K562 (cell line): Measurements from ENCODE around the gene FTSJ3. TPM values are rescaled to one million over a fixed set of nuclear protein-coding genes. Genes with fewer than 3 reads are reported as not detected.

Experiments
- COPS2 ChIP-seq: fragments of 450-650 bp; conservative IDR thresholded peaks from 2 replicates; pipeline ENCODE4 v1.6.1; 2016; ENCODE audit warnings: mild to moderate bottlenecking, moderate library complexity
- FOXK1 ChIP-seq: sonication (generic); formaldehyde crosslinking; IDR thresholded peaks from 2 replicates; pipeline ENCODE4 v1.8.0; 2022; ENCODE audit warnings: missing genetic modification reagents, mild to moderate bottlenecking, borderline replicate concordance
- MAZ ChIP-seq, 2 experiments: fragments of 450-650 bp in 1 of 2; sonication (generic) in 1 of 2; formaldehyde crosslinking; IDR thresholded peaks in 1 of 2; conservative IDR thresholded peaks in 1 of 2; 2 replicates each; pipeline versions ENCODE4 v1.4.0 to v1.5.0; 2020; ENCODE audit warnings: mild to moderate bottlenecking in 1 of 2, missing genetic modification reagents in 1 of 2
- MTA2 ChIP-seq: fragments of 450-650 bp; IDR thresholded peaks from 2 replicates; pipeline ENCODE4 v1.6.1; 2016; ENCODE audit warnings: low read depth
- NELFE ChIP-seq: IDR thresholded peaks from 2 replicates; pipeline ENCODE4 v1.6.1; 2011; ENCODE audit warnings: mild to moderate bottlenecking; ENCODE audit not compliant: insufficient read depth, insufficient read length
- NFRKB ChIP-seq: fragments of 450-650 bp; IDR thresholded peaks from 2 replicates; pipeline ENCODE4 v1.6.1; 2016; ENCODE audit warnings: low read depth
- POLR2AphosphoS5 ChIP-seq: IDR thresholded peaks from 2 replicates; pipeline ENCODE4 v1.6.1; 2011; ENCODE audit warnings: mild to moderate bottlenecking, low read depth, low read length, moderate library complexity; ENCODE audit not compliant: control insufficient read depth, insufficient read depth
- RBM14 ChIP-seq: fragments of 200-400 bp; formaldehyde crosslinking; IDR thresholded peaks from 2 replicates; pipeline ENCODE4 v1.6.1; 2018; ENCODE audit warnings: low read depth, mild to moderate bottlenecking, low read length, moderate library complexity, borderline replicate concordance; ENCODE audit not compliant: insufficient read depth
- SMARCB1 ChIP-seq: IDR thresholded peaks from 2 replicates; pipeline ENCODE4 v1.6.1; 2011; ENCODE audit warnings: improper control_type of control experiment, low read depth; ENCODE audit not compliant: insufficient read length
- SMARCE1 ChIP-seq: fragments of 450-650 bp; IDR thresholded peaks from 2 replicates; pipeline ENCODE4 v1.7.1; 2016; ENCODE audit warnings: mild to moderate bottlenecking
- SRSF9 ChIP-seq: fragments of 200-400 bp; formaldehyde crosslinking; IDR thresholded peaks from 2 replicates; pipeline ENCODE4 v1.6.1; 2017; ENCODE audit warnings: low read depth, low read length, borderline replicate concordance
- THRAP3 ChIP-seq: fragments of 450-650 bp; IDR thresholded peaks from 2 replicates; pipeline ENCODE4 v1.6.1; 2016; ENCODE audit warnings: mild to moderate bottlenecking, inconsistent platforms, borderline replicate concordance
- ZBED1 ChIP-seq: IDR thresholded peaks from 2 replicates; pipeline ENCODE4 v1.6.1; 2014
- ZFP1 ChIP-seq: fragments of 450-650 bp; formaldehyde crosslinking; IDR thresholded peaks from 2 replicates; pipeline ENCODE4 v1.4.0; 2020; ENCODE audit warnings: mild to moderate bottlenecking, mixed read lengths
- ZKSCAN3 ChIP-seq: fragments of 250-450 bp; sonication (Bioruptor Pico); IDR thresholded peaks from 2 replicates; pipeline ENCODE4 v1.4.0; 2020
- ZNF324 ChIP-seq: fragments of 250-450 bp; sonication (Bioruptor Pico); IDR thresholded peaks from 2 replicates; pipeline ENCODE4 v1.4.0; 2020; ENCODE audit warnings: mild to moderate bottlenecking
- polyA plus RNA-seq, 8 experiments: library from polyadenylated mRNA; depleted of rRNA in 4 of 8; stranded (reverse) in 5 of 8; unstranded in 3 of 8; fragments of >200 nt; fragmentation: Nextera tagmentation in 2 of 8; fragmentation: Illumina TruSeq in 1 of 8; extraction: Ambion mirVana in 2 of 8; extraction: Trizol in 1 of 8; gene quantifications; 2 replicates each; pipeline versions ENCODE4 v1.2.1 to v1.2.3, GENCODE V29; 2011 to 2014; ENCODE audit warnings: inconsistent platforms in 1 of 8, missing spikeins in 1 of 8
- total RNA-seq, 7 experiments: library from RNA; depleted of rRNA in 6 of 7; stranded (reverse); fragments of >200 nt in 6 of 7; fragmentation: Illumina TruSeq in 2 of 7; extraction: Trizol in 2 of 7; gene quantifications; 2 replicates each; pipeline versions ENCODE4 v1.2.1 to v1.2.3, GENCODE V29; 2011 to 2021; ENCODE audit warnings: low replicate concordance in 1 of 7
- TF ChIP-seq, protein P1 (sequence below), 2 experiments: IDR thresholded peaks in 1 of 2; conservative IDR thresholded peaks in 1 of 2; 2 replicates each; pipeline ENCODE4 v1.6.1; 2016; ENCODE audit warnings: low read depth in 2 of 2, mild to moderate bottlenecking in 1 of 2, missing compliant biosample characterization in 1 of 2, missing genetic modification characterization in 1 of 2, moderate library complexity in 1 of 2
- TF ChIP-seq, protein P2 (sequence below): sonication (generic); formaldehyde crosslinking; IDR thresholded peaks from 2 replicates; pipeline ENCODE4 v1.8.1; 2023; ENCODE audit warnings: missing genetic modification reagents, mild to moderate bottlenecking, borderline replicate concordance
- TF ChIP-seq, protein P3 (sequence below): sonication (generic); formaldehyde crosslinking; IDR thresholded peaks from 2 replicates; pipeline ENCODE4 v1.8.1; 2022; ENCODE audit warnings: missing genetic modification reagents

FTSJ3 gene
- total and polyA plus RNA-seq, 9 of the 15 experiments (the other 6 are each of a cell fraction or from before 2014, with no cell fraction given) = 18.0 to 65.6 (median 52.4) TPM

DNA sequence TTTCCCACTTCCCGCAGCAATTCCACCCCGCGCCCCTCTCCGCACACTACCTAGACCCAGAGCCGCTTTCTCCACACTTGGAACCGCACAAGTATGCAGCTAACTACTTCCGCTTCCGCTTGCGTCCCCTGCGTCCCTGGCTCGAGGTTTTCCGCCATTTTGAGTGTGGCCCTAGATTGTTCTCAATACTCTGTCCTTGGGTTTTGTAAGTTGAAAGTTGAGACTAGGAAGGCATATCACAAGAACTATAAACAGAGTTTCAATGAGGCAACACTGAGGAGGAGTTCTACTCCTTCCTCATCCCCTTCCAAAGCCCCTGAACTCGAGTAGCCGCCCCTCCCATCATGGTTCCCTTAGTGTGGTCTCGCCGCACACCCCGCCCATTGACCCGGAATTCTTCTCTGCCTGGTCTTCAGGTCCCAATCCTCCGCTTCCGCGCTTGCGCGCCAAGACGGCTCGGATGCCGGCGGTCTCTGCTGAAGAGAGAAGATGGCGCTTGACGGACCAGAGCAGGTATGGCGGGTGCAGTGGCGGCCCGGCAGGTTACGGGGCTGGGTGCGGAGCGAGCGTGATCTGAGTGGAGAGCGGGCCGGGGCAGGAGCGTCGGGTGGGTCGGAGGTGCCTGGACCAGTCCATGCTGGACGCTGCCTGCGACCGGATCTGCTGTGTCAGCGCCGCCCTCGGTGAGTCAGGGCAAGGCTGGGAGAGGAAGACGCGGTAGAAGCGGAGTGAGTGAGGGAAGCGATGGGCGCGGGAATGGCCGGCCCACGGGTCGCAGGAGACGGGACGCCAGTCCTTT lies at the start of gene FTSJ3, which contains the start of gene PSMC5 (continued):
- TF ChIP-seq, protein P1, sequence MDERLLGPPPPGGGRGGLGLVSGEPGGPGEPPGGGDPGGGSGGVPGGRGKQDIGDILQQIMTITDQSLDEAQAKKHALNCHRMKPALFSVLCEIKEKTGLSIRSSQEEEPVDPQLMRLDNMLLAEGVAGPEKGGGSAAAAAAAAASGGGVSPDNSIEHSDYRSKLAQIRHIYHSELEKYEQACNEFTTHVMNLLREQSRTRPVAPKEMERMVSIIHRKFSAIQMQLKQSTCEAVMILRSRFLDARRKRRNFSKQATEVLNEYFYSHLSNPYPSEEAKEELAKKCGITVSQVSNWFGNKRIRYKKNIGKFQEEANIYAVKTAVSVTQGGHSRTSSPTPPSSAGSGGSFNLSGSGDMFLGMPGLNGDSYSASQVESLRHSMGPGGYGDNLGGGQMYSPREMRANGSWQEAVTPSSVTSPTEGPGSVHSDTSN (CRISPR knock-in tag; IDR thresholded peaks at IDR 0.05; ENCODE audit: low read depth) = no peak
- TF ChIP-seq, protein P1 (tag; conservative IDR thresholded peaks at IDR 0.05; ENCODE audit: low read depth) = no peak
- TF ChIP-seq SMARCB1 (no peak), ZBED1 (no peak), ZFP1 (CRISPR knock-in tag) (no peak), MAZ (CRISPR knock-in tag; conservative IDR thresholded peaks at IDR 0.05 in 1 of 2, IDR thresholded peaks at IDR 0.05 in 1 of 2) (peak; percentile 57 to 81; a peak in 3 of 4 replicates), ZNF324 (CRISPR knock-in tag) (no peak), FOXK1 (CRISPR knock-in tag) (no peak; the same call in 1 of the 2 replicates), ZKSCAN3 (no peak), SMARCE1 (no peak), NFRKB (peak; percentile 97), MTA2 (peak; percentile 75), POLR2AphosphoS5 (peak; percentile 70), NELFE (no peak), COPS2 (no peak), SRSF9 (no peak), RBM14 (no peak), THRAP3 (no peak)
- TF ChIP-seq, protein P2, sequence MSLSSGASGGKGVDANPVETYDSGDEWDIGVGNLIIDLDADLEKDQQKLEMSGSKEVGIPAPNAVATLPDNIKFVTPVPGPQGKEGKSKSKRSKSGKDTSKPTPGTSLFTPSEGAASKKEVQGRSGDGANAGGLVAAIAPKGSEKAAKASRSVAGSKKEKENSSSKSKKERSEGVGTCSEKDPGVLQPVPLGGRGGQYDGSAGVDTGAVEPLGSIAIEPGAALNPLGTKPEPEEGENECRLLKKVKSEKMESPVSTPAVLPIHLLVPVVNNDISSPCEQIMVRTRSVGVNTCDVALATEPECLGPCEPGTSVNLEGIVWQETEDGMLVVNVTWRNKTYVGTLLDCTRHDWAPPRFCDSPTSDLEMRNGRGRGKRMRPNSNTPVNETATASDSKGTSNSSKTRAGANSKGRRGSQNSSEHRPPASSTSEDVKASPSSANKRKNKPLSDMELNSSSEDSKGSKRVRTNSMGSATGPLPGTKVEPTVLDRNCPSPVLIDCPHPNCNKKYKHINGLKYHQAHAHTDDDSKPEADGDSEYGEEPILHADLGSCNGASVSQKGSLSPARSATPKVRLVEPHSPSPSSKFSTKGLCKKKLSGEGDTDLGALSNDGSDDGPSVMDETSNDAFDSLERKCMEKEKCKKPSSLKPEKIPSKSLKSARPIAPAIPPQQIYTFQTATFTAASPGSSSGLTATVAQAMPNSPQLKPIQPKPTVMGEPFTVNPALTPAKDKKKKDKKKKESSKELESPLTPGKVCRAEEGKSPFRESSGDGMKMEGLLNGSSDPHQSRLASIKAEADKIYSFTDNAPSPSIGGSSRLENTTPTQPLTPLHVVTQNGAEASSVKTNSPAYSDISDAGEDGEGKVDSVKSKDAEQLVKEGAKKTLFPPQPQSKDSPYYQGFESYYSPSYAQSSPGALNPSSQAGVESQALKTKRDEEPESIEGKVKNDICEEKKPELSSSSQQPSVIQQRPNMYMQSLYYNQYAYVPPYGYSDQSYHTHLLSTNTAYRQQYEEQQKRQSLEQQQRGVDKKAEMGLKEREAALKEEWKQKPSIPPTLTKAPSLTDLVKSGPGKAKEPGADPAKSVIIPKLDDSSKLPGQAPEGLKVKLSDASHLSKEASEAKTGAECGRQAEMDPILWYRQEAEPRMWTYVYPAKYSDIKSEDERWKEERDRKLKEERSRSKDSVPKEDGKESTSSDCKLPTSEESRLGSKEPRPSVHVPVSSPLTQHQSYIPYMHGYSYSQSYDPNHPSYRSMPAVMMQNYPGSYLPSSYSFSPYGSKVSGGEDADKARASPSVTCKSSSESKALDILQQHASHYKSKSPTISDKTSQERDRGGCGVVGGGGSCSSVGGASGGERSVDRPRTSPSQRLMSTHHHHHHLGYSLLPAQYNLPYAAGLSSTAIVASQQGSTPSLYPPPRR (CRISPR knock-in tag) = no peak
- TF ChIP-seq, protein P3, sequence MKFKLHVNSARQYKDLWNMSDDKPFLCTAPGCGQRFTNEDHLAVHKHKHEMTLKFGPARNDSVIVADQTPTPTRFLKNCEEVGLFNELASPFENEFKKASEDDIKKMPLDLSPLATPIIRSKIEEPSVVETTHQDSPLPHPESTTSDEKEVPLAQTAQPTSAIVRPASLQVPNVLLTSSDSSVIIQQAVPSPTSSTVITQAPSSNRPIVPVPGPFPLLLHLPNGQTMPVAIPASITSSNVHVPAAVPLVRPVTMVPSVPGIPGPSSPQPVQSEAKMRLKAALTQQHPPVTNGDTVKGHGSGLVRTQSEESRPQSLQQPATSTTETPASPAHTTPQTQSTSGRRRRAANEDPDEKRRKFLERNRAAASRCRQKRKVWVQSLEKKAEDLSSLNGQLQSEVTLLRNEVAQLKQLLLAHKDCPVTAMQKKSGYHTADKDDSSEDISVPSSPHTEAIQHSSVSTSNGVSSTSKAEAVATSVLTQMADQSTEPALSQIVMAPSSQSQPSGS = no peak
